Activated gamma-delta T cell (primary cell): ENCODE measurements around the gene CST7.

Experiments used
- DNase-seq: peaks from one replicate; lab custom pipeline; 2025; lab: John Stamatoyannopoulos, UW

The CST7 gene

DNA sequence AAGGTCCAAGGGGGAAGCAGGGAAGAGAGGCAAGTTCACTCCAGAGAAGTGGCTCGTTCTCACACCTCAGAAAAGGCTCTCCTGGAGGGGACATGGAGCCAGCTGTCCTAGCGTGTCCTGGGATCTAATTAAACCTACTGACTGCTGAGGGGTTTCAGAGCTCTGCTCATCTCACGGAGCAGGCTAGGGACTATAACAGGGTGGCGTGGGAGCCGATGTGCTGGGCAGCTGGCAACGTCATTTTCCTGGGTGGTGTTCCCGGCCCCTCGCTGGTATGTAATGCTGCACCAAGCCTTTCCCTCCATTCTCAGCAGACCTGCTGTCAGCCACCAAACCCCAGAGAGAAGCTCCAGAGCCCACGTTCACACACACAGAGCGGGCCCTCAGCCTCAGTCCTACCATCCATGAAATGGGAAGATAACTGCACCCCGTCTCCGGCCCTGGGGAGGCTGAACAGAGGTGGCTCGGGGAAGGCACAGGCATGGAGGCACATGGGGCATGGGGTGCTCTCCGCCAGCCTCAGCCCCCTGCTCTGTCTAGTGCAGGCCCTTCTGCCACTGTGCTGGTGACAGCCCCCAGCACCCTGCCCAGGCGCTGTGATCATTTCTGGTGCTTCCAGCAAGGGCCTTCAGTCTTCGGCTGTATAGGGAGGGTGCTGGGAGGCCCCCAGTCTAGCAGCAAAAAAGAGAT, 1.9 kb downstream of the CST7 start:
- DNase-seq = no peak

DNA sequence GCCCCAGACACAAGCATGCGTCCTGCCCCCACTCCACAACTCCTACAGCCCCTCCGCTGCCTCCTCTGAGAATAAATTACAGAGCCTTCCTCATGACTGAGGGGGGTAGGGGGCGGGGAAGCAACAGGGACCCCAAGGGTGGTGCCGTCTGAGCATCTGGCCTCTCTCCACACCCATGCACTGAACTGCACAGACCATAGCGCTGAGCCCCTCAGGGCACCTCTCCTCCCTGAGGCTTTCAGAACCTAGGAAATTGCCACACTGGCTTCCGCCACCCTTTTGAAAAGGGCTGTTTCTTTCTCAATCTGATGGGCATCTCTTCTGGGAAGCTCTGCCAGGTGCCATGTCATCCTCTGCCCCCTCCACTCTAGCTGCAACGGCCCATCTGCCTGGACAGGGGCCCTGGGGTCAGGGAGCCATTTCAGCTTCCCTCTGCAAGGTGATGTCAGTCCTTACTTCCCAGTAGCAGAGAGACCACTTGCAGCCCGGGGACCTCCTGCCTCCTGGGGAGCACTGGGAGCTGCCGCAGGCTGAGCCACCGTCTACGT, 2.5 kb downstream of the CST7 start:
- no peak for DNase-seq

DNA sequence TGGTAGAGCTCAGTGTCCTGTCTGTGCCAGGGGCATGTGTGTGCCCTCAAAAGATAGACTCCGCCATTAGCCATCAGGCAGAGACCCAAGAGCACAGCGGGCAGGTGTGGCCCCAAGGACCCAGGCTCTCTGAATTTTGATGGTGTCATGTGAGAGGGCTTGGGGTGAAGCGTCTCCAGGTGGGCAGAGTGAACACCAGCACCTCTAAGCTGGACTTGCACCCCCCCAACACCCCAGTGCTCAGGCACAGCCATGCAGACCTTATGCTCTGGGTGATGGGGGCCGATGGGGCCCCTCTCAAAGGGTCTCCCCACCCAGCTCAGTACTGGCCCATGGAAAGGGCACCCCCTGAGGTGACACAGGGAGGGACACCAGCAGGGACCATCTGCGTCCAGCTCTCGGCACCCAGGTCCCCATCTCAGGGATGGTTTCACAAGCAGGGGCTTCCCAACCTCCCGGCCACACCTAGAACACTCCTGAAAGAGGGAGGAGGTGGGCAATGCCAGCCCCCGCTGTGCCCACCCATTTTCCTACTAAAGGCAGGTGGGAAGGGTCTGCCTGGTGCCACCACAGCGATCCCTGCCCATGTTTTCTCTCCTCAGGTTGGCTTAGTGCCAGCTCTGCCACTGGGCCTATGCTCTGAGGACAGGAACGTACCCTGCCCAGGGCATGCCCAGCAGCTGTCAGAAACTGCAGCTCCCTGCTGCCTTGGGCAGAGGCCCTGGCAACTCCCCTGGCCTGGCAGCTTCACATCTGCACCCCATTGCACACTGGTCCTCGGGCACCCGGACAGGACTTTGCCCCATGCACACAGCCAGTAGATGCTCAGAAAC, 3.5 kb downstream of the CST7 start:
- DNase-seq = no peak

DNA sequence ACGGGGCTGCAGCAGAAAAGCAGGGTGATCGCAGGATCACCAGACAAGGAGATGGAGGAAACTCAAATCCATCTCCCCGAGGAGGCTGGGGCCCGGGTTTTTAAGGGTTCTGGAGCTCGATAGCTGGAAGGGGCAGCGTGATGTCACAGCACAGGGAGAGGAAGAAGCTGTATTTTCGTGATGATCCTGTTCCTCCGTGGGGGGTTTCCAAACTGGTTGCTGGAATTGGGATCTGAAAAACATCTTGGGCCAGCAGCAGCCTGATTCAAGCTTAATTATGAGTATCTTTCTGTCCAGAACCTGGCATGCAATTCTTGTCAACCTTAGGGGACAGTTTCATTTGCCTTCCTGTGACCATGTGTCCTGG, 4.1 kb downstream of the CST7 start:
- no peak for DNase-seq

DNA sequence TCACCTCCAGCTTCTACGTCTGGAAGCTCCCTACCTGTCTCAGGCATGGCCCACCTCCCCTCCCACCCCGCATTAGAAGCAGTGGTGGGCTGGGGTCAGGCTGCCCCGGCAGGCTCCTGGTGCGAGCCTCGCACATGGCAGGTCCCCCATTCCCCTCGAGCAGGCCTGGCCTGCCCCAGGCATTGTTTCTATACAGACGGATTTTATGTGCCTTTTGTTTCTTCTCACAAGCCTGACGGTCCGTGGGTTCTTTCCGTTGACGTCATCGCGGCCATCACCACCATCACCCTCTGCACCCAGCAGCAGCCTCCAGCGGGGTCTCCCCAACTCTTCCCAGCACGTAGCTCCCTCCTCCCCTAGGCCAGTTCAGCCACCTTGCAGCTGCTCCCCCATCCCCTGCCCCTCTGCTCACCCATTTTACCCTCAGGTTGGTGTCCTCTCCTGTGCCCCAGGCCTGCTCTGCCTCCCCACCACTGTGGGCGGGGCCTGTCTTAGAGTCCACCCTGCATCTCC, 4.6 kb downstream of the CST7 start:
- peak; percentile 37 for DNase-seq

DNA sequence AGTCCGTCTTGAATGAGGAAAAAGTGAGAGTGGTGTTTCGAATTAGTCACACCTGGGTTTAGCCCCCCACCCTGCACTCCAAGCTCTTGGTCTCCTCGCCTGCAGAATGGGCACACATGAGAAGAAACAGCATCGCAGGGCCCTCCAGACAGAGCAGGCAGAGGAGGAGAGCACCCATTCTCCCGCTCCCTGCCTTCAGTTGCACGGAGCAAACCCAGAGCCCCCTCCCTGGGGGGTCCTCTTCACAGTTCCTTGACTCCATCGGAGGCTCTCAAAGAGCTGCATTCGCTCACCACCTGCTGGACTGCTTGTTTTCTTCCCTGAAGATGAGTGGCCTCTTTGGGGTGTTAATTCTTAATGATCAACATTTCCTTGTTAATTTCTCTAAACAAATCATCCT, 5.1 kb downstream of the CST7 start:
- no peak for DNase-seq

DNA sequence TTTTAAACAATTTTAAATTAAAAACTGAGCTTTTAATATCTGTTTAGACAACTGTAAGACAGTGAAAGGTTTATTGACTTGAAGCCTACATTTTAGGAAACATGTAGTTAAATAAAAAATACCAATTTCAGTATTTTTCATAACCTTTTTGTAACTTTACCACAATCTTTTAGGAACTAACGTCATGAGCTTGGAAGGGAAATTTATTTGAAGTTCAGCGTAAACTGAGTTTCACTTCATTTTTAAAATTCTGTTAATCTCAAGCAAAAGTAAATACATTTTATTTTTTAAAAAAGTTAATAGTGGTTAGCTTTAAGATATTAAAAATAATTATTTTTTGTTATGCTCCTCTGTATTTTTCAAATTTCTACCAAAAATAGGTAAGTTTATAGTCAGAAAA, 5.5 kb downstream of the CST7 start:
- DNase-seq = no peak

DNA sequence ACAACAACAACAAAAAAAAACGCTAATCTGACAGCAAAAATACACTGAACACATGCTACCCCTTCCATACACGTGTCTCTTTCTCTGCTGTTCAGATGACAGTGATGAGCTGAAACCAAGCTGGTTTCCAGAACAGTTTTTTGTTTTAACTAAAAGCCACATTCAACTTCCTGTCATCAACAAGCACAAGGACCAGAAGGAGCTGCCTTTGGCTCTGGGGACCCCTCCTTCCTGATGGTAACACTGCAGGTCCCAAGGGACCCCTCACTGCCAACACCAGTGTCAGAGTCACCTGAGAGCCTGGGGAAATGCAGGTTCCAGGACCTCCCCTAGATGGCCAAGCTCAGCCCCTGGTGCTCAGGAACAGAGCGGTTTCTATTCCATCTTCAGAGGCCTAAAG, 6.0 kb downstream of the CST7 start:
- DNase-seq = no peak

DNA sequence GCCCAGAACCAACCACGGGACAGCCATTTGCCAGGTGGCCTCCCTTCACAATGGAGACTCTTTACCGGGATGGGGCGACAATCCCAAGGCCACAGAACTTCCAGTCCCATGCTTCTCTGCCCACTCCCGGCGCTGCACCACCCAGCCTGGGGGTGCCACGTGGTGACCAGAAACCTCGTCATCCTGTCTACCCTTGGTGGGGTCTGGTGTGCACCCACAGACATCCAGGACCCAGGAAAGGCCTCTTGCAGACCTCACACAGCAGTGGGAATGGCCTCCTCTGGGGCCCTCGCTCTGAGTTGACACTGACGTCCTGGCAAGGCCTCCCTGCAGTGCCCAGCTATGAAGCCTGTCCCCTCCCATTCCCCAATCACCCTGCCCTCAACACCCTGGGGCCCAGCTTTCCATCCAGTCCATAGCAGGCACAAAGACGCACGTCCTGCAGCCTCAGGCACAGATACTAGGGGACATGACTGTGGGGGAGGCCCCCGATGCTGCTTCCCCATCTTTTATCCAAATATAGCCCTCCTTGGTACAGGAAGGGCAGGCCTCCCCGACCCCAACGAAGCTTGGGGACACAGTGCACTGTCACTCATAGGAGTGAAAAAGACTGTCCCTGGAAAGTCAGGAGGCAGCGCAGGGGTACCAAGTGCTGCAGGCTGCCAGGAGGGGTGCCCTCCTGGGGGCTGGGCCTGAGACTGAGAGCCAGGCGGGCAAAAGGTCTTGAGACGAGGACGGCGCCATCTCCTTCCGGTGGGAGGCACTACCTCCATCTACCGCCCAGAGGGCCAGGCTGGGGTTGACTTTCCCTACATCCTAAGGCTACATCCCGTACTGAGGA, 7.2 kb downstream of the CST7 start:
- DNase-seq = no peak

DNA sequence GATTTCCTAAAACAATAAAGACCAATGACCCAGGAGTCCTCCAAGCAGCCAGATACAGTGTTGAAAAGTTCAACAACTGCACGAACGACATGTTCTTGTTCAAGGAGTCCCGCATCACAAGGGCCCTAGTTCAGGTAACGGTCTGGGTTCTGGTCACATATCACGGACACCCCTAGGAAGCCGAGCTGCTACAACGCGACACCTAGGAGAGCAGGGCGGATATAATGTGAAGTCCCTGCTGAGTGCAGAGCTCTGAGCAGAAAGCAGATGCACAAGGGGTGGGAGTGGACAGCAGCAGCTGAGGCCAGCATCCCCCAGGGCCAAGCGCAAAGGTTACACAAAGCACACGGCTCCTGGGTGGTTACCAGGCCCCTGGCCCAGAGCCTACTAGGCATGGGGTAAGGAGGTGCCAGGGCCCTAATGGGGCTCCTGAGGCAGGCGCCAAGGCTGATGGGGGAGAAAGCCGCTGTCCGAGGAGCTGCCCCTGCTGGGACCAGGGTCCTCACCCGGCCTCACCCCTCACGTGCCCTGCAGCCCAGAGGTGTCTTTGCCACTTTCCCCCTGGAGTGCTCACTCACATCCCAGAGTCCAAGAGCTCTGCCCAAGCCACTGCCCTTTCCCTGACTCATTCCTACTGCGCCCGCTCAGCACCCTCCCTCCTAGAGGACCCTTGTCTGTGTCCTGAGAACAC, 8.4 kb downstream of the CST7 start:
- DNase-seq = no peak

DNA sequence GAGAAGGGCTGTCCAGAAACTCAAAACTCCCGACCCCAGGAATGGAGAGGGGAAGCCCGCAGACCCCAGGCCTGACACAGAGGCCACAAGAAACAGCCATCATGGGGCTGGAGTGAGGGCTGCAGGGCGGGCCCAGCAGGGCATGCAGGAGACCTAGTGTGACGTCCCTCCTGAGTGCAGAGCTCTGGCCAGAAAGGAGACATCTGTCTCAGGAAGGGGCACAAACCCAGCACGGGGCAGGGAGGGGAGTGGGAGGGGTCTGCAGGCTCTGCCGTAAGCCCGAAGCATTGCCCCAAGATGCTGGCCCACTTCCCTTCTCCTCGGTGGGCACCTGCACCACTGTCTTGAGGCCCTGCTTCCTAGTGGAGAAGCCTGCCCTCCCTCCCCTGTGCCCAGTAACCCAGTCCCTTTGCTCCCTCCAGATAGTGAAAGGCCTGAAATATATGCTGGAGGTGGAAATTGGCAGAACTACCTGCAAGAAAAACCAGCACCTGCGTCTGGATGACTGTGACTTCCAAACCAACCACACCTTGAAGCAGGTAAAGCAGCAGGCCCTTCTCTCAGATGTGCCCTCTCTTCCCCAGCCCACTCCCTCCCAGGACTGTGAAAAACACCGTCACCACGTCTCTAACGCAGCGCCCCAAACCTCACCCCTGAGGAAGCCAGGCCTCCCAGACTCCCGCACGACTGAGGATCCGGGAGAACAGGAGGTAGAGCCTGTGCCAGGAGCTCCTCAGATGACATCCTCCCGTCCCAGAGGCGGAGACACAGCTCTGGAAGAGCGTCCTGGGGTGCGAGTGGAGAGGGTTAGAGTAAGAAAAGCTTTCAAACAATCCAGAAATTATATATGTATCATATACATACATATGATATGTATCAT, 9.7 kb downstream of the CST7 start:
- DNase-seq = no peak

DNA sequence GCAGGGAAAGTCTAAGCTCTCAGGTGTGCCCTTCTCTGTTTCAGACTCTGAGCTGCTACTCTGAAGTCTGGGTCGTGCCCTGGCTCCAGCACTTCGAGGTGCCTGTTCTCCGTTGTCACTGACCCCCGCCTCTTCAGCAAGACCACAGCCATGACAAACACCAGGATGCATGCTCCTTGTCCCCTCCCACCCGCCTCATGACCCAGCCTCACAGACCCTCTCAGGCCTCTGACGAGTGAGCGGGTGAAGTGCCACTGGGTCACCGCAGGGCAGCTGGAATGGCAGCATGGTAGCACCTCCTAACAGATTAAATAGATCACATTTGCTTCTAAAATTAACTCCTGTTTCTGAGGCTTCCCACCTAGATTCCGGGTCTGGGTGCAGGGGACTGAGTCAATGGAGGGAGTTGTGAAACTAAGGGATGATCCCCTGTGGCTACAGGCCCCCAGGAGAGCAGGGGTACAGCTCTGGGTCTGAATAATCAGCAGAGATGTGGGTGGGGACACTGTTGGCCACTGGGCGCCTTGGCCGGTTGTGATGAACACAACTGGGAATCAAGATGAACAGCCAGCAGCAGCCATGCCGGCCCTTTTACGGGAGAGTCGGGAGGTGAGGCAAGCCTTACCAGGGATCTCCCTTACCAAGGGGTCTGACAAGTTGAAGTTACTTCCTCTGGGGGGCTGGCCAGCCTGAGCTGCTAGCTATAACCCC, 10.7 kb downstream of the CST7 start:
- no peak for DNase-seq

DNA sequence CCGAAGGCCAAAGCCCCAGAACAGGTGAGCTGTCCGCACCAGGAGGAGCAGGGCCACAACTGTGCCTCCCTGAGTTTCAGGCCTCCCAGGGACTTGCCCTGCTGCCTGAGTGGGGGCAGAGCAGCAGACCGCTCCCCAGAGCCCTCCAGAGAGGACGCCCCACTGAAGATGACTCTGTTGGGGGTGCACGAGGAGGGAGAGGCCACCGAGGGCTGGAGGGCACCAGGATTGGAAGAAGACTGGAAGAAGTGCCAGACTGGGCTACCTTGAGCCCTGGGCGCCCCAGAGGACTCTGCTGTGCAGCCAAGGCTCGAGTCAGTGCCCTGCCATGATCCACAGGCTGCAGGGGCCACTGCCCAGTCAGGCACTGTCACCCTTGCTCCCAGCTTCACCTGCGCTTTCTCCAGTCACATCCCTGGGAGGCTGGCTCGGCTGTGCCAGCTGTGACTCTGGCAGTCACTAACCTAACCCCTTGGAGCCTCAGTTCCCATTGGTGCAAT, 11.3 kb downstream of the CST7 start:
- no peak for DNase-seq

DNA sequence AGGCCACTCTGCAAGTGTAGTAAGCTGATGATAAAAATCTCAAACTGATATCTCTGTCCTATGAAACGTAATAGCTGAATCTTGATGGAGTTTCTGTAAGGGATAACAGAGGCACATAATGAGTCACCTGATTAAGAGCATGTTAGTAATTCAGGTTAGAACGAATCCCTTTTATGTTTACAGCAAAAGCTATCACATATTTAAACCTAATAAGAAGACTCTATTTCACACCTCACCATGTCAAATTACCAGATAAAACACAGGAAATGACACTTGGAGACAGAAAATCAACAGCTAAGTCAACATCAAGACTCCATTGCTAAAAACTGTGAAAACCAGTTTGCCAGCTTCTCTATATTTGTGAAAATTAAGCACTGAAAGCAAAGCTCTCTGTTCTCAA, 11.8 kb downstream of the CST7 start:
- DNase-seq = no peak

DNA sequence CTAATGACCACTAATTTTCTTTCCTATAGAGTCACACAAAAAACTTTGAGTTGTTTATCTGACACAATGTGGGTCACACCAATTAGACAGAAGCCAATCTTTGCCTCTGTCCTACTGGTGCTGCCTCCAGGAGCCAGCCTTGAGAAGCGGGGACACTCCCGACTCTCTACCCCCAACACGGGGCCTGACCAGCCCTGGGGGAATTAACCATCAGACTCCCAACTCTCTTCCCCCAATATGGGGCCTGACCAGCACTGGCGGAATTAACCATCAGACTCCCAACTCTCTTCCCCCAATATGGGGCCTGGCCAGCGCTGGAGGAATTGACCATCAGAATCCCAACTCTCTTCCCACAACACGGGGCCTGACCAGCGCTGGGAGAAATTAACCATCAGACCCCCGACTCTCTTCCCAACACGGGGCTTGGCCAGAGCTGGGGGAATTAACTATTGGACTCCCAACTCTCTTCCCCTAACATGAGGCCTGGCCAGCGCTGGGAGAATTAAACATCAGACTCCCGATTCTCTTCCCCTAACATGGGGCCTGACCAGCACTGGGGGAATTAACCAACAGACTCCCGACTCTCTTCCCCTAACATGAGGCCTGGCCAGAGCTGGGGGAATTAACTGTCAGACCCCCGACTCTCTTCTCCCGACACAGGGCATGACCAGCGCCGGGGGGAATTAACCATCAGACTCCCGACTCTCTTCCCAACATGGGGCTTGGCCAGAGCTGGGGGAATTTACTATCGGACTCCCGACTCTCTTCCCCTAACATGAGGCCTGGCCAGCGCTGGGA, 12.5 kb downstream of the CST7 start:
- no peak for DNase-seq

DNA sequence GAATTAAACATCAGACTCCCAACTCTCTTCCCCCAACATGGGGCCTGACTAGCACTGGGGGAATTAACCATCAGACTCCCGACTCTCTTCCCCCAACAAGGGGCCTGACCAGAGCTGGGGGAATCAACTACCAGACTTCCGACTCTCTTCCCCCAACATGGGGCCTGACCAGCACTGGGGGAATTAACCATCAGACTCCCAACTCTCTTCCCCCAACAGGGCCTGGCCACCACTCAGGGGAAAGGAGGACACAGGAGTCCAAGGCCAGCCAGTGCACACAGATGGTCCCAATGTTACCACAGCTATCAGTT, 13.1 kb downstream of the CST7 start:
- no peak for DNase-seq

DNA sequence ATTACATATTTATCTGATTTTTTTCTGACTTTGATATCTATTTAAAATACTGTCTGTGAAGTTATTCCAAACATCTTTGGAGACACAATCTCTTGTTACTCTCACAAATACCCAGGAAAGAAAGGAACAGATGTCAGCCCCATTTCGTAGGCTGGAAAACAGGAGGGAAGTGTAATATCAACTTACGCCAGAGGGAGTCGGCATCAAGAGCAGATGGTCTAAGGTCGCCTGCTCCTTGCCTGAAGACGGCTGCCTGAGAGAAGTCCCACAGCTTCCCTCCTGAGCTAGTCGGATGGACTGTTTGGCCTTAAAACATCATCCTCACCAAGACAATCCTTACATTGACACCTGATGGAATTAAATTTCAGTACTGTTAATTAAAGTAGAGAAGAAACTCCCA, 13.4 kb downstream of the CST7 start:
- DNase-seq = no peak

DNA sequence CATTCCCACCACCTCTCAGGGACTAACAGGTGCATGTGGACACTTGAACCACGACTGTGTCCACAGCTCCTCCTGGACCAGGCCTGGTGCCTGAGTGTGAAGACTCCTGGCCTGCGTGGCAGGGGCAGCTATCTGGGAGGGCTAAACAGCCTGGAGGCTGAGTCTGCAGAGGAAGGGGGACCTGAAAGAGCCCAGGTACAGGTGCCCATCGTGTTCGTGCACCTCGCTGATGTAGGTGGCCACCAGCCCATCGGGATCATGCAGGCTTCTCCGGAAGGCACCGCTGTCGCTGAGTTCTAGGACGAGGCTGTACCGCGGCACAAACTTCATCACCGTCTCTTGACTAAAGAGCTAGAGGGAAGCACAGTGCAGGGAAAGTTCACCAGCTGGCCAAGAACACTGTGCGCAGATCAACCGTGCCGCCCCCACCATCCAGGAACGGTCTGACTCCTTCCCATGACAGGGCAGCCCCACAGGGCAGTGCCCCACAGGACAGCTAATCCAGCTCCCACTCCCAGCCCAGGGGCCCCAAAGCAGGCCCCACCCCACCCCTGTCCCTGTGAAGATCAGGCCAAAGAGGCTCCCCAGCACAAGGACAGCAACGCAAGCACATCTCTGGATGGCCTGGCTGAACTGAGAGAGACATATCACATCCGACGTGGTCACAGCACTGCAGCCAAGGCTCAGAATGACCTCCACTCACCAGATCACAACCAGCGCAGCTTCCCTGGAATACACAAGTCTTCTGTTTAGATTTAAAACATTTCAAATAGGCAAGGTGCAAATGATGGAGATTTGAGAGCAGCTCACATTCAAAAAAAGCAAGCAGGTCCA, 14.8 kb downstream of the CST7 start:
- DNase-seq = no peak
